ENCODE results near the gene MAP6.

Gene MAP6

GRCh38 chr11:75668451-75669297, at the start of gene MAP6:
TSS of gene MAP6 (minus strand) at chr11:75669038. CDS start at chr11:75668369, 669 bp downstream.
- H3K4me3 ChIP-seq (replicated peaks; ENCODE audit: low read depth, low read length) = peak within 1 kb of the TSS; percentile 33
- DNase-seq (ENCODE audit: extremely low read depth, low read depth) = no peak
- no peak for TF ChIP-seq CTCF (IDR thresholded peaks at IDR 0.05; ENCODE audit: low read depth, low read length, missing control alignments)

- H3K4me3 ChIP-seq (replicated peaks; ENCODE audit: low read depth, low read length) = no peak within 1 kb of the TSS
- no peak for DNase-seq (ENCODE audit: extremely low read depth, low read depth)
- no peak for TF ChIP-seq CTCF (IDR thresholded peaks at IDR 0.05; ENCODE audit: low read depth, low read length, missing control alignments)
These were observed 49.0 kb upstream of the MAP6 start, which contains the start of gene MOGAT2 for GRCh38 chr11:75717608-75718418. TSS of gene MOGAT2 (plus strand) at chr11:75717838. CDS start at chr11:75717889, 51 bp downstream.

GRCh38 chr11:75716659-75717058, 47.8 kb upstream of the MAP6 start:
- no peak overlapping the region for H3K4me3 ChIP-seq (replicated peaks; ENCODE audit: low read depth, low read length)
- no peak for DNase-seq (ENCODE audit: extremely low read depth, low read depth)
- no peak for TF ChIP-seq CTCF (IDR thresholded peaks at IDR 0.05; ENCODE audit: low read depth, low read length, missing control alignments)

- DNase-seq (ENCODE audit: extremely low read depth, low read depth) = no peak
- TF ChIP-seq CTCF (IDR thresholded peaks at IDR 0.05; ENCODE audit: low read depth, low read length, missing control alignments) = no peak
- H3K4me3 ChIP-seq (replicated peaks; ENCODE audit: low read depth, low read length) = no peak overlapping the region
These were observed 46.9 kb upstream of the MAP6 start for GRCh38 chr11:75715688-75716087.

GRCh38 chr11:75714211-75714610, 45.4 kb upstream of the MAP6 start:
- DNase-seq (ENCODE audit: extremely low read depth, low read depth) = no peak
- no peak overlapping the region for H3K4me3 ChIP-seq (replicated peaks; ENCODE audit: low read depth, low read length)
- no peak for TF ChIP-seq CTCF (IDR thresholded peaks at IDR 0.05; ENCODE audit: low read depth, low read length, missing control alignments)

GRCh38 chr11:75706260-75706729, 37.5 kb upstream of the MAP6 start:
- TF ChIP-seq CTCF (IDR thresholded peaks at IDR 0.05; ENCODE audit: low read depth, low read length, missing control alignments) = peak; percentile 96
- peak; percentile 30 for DNase-seq (ENCODE audit: extremely low read depth, low read depth)
- no peak overlapping the region for H3K4me3 ChIP-seq (replicated peaks; ENCODE audit: low read depth, low read length)
